H7 (cell line): ENCODE data around the gene OR10G7. TPM values are rescaled to one million over a fixed set of nuclear protein-coding genes. Genes with fewer than 3 reads are reported as not detected.
A peak's percentile ranks its signal among the peaks of the same experiment; 100 is the strongest.
"Not testable (repeated sequence)": the region's sequence is repeated elsewhere in the genome, so short reads cannot be mapped to it uniquely, and the experiment has no call there.

Source experiments
- DNase-seq: peaks from one replicate; pipeline ENCODE4 v3.0.0; 2012
- H3K27me3 ChIP-seq: 2 replicates; pipeline ENCODE4 v1.6.0; 2011; ENCODE audit warnings: mild to moderate bottlenecking, low read length; ENCODE audit not compliant: control insufficient read depth, insufficient read depth
- H3K36me3 ChIP-seq: replicated peaks from 2 replicates; pipeline ENCODE4 v1.5.1; 2011; ENCODE audit warnings: low read length; ENCODE audit not compliant: control insufficient read depth, insufficient read depth
- H3K4me3 ChIP-seq: 2 replicates; pipeline ENCODE4 v1.5.1; 2011; ENCODE audit warnings: low read depth, mild to moderate bottlenecking, control low read depth, low read length, moderate library complexity; ENCODE audit not compliant: insufficient read depth
- total RNA-seq: library from RNA; depleted of rRNA; stranded (reverse); fragments of >200 nt; shearing (Covaris generic); gene quantifications from 2 replicates; pipeline ENCODE4 v1.2.3, GENCODE V29; 2014

The OR10G7 gene
- total RNA-seq, 1 experiment from 2014 or later, result not detected

- no peak overlapping the region for H3K4me3 ChIP-seq
- DNase-seq, result peak; percentile 64
- H3K27me3 ChIP-seq, result peaks cover 3% of the 10 kb centered on the region
- no peaks in the 10 kb centered on the region for H3K36me3 ChIP-seq
These were observed 29.9 kb upstream of the OR10G7 start for GRCh38 chr11:124070915-124071622.

- Histone ChIP-seq H3K4me3 (peak overlapping the region; percentile 19; the same call in 1 of the 2 replicates), H3K36me3 (no peaks in the 10 kb centered on the region), H3K27me3 (peaks cover 3% of the 10 kb centered on the region)
- peak; percentile 52 for DNase-seq
These were observed 28.6 kb upstream of the OR10G7 start for GRCh38 chr11:124069429-124070401.

GRCh38 chr11:124068601-124069110 lies 27.5 kb upstream of the OR10G7 start:
- H3K27me3 ChIP-seq, result peaks cover 3% of the 10 kb centered on the region
- no peak overlapping the region for H3K4me3 ChIP-seq
- DNase-seq, result no peak

GRCh38 chr11:124052966-124053365 lies 11.8 kb upstream of the OR10G7 start:
- H3K4me3 ChIP-seq, result no peak overlapping the region
- no peak for DNase-seq
- H3K36me3 ChIP-seq, result no peaks in the 10 kb centered on the region
- no peaks in the 10 kb centered on the region for H3K27me3 ChIP-seq

More at GRCh38 chr11:124068601-124069110, 27.5 kb upstream of the OR10G7 start:
- H3K36me3 ChIP-seq, result no peaks in the 10 kb centered on the region

GRCh38 chr11:124050748-124051147 lies 9.6 kb upstream of the OR10G7 start:
- Histone ChIP-seq H3K36me3 (no peaks in the 10 kb centered on the region), H3K27me3 (no peaks in the 10 kb centered on the region), H3K4me3 (no peak overlapping the region)
- DNase-seq, result no peak

- no peak overlapping the region for H3K4me3 ChIP-seq
- no peaks in the 10 kb centered on the region for H3K36me3 ChIP-seq
- H3K27me3 ChIP-seq, result no peaks in the 10 kb centered on the region
- no peak for DNase-seq
These were observed 2.3 kb upstream of the OR10G7 start for GRCh38 chr11:124043420-124043819.

GRCh38 chr11:124039557-124039956 lies 1.6 kb downstream of the OR10G7 start:
- no peak for DNase-seq
- H3K36me3 ChIP-seq, result no peaks in the 10 kb centered on the region
- no peak overlapping the region for H3K4me3 ChIP-seq
- H3K27me3 ChIP-seq, result no peaks in the 10 kb centered on the region

- Histone ChIP-seq H3K27me3 (no peaks in the 10 kb centered on the region), H3K36me3 (no peaks in the 10 kb centered on the region), H3K4me3 (no peak overlapping the region)
- no peak for DNase-seq
These were observed 4.5 kb downstream of the OR10G7 start for GRCh38 chr11:124036666-124037065.

- Histone ChIP-seq H3K27me3 (no peaks in the 10 kb centered on the region), H3K36me3 (no peaks in the 10 kb centered on the region), H3K4me3 (no peak within 1 kb of the TSS)
- DNase-seq, result no peak
These were observed 14.6 kb downstream of the OR10G7 start, which contains the start of gene OR10G8 for GRCh38 chr11:124026498-124026897. OR10G8 (plus strand) TSS chr11:124026798; CDS start chr11:124029623, 2,825 bp downstream.

GRCh38 chr11:124015837-124016236 lies 25.3 kb downstream of the OR10G7 start:
- not testable (repeated sequence) for H3K36me3 ChIP-seq, DNase-seq, H3K4me3 ChIP-seq, H3K27me3 ChIP-seq

GRCh38 chr11:124012697-124013096 lies 28.4 kb downstream of the OR10G7 start, which contains the start of gene OR10G4:
OR10G4 (plus strand) TSS chr11:124012997; CDS start chr11:124015575, 2,578 bp downstream.
- H3K36me3 ChIP-seq, result no peaks in the 10 kb centered on the region
- DNase-seq, result no peak
- no peak within 1 kb of the TSS for H3K4me3 ChIP-seq
- no peaks in the 10 kb centered on the region for H3K27me3 ChIP-seq

- Histone ChIP-seq H3K27me3 (no peaks in the 10 kb centered on the region), H3K36me3 (no peaks in the 10 kb centered on the region), H3K4me3 (no peak within 1 kb of the TSS)
- no peak for DNase-seq
These were observed 46.0 kb downstream of the OR10G7 start, which contains the start of gene OR10G6 for GRCh38 chr11:123995119-123995518. OR10G6 (minus strand) TSS chr11:123995161; CDS start chr11:123995161, 0 bp downstream.
